Mammary epithelial cell (primary cell): ENCODE results near the gene SFXN3.

Source experiments
- EZH2 ChIP-seq: IDR thresholded peaks from 2 replicates; pipeline ENCODE4 v1.6.1; 2012; ENCODE audit warnings: low read length, inconsistent platforms, borderline replicate concordance
- TF ChIP-seq, protein P1 (sequence below), 2 donors: IDR thresholded peaks in 1 of 2; conservative IDR thresholded peaks in 1 of 2; 2 replicates each; pipeline ENCODE4 v1.5.1; 2011 to 2012; ENCODE audit warnings: inconsistent platforms in 2 of 2, low read length in 2 of 2, mild to moderate bottlenecking in 2 of 2, control low read depth in 1 of 2, low read depth in 1 of 2; ENCODE audit not compliant: insufficient read depth in 1 of 2; ENCODE audit errors: extremely low read depth in 1 of 2

DNA sequence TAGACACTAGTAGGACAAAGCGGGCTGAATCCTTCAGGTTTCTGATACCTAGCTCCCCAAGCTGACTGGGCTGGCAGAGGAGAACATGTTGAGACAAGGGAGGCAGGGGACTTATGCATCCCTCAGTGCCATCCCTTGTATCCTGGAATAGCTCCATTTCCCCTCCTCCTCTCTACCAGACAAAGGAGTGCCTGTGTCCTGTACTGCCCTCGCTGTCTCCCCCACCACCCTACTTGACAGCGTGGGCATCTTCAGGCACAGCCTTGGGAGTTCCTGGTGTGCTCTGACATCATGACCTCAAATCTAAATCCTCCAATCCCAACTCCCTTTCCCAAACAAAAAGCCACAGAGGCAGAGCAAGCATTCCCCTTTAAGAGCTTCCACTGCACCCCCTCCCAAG is 9.0 kb downstream of the SFXN3 start:
- TF ChIP-seq, protein P1, sequence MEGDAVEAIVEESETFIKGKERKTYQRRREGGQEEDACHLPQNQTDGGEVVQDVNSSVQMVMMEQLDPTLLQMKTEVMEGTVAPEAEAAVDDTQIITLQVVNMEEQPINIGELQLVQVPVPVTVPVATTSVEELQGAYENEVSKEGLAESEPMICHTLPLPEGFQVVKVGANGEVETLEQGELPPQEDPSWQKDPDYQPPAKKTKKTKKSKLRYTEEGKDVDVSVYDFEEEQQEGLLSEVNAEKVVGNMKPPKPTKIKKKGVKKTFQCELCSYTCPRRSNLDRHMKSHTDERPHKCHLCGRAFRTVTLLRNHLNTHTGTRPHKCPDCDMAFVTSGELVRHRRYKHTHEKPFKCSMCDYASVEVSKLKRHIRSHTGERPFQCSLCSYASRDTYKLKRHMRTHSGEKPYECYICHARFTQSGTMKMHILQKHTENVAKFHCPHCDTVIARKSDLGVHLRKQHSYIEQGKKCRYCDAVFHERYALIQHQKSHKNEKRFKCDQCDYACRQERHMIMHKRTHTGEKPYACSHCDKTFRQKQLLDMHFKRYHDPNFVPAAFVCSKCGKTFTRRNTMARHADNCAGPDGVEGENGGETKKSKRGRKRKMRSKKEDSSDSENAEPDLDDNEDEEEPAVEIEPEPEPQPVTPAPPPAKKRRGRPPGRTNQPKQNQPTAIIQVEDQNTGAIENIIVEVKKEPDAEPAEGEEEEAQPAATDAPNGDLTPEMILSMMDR (conservative IDR thresholded peaks at IDR 0.05 in 1 of 2, IDR thresholded peaks at IDR 0.05 in 1 of 2; ENCODE audit: extremely low read depth in 1 of 2, insufficient read depth in 1 of 2, low read depth in 1 of 2, low read length in 2 of 2): no peak
- no peak for TF ChIP-seq EZH2
